PFSK-1 (cell line): Measurements from ENCODE around the gene TRAPPC3.

ENCODE experiments used
- FOXP2 ChIP-seq: optimal IDR thresholded peaks from 2 replicates; pipeline ENCODE3; 2011; ENCODE audit warnings: borderline replicate concordance, control low read depth, inconsistent platforms; ENCODE audit not compliant: insufficient read depth; ENCODE audit errors: extremely low read length, extremely low read depth
- POLR2AphosphoS5 ChIP-seq: IDR thresholded peaks from 2 replicates; pipeline ENCODE4 v1.6.1; 2012; ENCODE audit warnings: low read depth, mild to moderate bottlenecking, control low read depth, low read length, moderate library complexity
- SIN3A ChIP-seq: IDR thresholded peaks from 2 replicates; pipeline ENCODE4 v1.6.1; 2012; ENCODE audit warnings: mild to moderate bottlenecking, low read length, moderate library complexity, borderline replicate concordance; ENCODE audit not compliant: insufficient read depth
- TAF1 ChIP-seq: IDR thresholded peaks from 2 replicates; pipeline ENCODE4 v1.6.1; 2012; ENCODE audit warnings: low read length, control low read depth, borderline replicate concordance; ENCODE audit not compliant: insufficient read depth
- TF ChIP-seq, protein P1 (sequence below), 2 experiments: IDR thresholded peaks; 2 replicates each; pipeline versions ENCODE4 v1.6.1 to v1.8.0; 2011 to 2012; ENCODE audit warnings: low read depth in 2 of 2, low read length in 2 of 2, control low read depth in 1 of 2, inconsistent platforms in 1 of 2, mild to moderate bottlenecking in 1 of 2, moderate library complexity in 1 of 2; ENCODE audit not compliant: insufficient read depth in 1 of 2

TRAPPC3 gene

DNA sequence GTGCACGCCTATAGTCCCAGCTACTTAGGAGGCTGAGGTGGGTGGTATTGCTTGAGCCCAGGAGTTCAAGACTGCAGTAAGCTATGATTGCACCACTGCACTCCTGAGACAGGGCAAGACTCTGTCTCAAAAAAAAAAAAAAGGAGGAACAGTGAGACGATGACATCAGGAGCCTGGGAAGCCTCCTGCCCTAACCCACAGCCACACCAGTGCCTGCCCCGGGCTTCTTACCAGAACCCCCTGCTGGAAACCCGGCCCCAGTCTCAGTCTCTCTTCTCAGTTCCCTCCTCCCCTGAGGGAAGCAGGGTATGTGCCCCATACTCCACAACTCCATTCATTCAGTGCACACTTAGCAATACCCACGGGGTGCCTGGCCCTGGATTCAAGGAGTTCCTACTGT, 33.4 kb downstream of the TRAPPC3 start:
- TF ChIP-seq FOXP2 (no peak), TAF1 (no peak), SIN3A (no peak), POLR2AphosphoS5 (no peak)
- TF ChIP-seq, protein P1, sequence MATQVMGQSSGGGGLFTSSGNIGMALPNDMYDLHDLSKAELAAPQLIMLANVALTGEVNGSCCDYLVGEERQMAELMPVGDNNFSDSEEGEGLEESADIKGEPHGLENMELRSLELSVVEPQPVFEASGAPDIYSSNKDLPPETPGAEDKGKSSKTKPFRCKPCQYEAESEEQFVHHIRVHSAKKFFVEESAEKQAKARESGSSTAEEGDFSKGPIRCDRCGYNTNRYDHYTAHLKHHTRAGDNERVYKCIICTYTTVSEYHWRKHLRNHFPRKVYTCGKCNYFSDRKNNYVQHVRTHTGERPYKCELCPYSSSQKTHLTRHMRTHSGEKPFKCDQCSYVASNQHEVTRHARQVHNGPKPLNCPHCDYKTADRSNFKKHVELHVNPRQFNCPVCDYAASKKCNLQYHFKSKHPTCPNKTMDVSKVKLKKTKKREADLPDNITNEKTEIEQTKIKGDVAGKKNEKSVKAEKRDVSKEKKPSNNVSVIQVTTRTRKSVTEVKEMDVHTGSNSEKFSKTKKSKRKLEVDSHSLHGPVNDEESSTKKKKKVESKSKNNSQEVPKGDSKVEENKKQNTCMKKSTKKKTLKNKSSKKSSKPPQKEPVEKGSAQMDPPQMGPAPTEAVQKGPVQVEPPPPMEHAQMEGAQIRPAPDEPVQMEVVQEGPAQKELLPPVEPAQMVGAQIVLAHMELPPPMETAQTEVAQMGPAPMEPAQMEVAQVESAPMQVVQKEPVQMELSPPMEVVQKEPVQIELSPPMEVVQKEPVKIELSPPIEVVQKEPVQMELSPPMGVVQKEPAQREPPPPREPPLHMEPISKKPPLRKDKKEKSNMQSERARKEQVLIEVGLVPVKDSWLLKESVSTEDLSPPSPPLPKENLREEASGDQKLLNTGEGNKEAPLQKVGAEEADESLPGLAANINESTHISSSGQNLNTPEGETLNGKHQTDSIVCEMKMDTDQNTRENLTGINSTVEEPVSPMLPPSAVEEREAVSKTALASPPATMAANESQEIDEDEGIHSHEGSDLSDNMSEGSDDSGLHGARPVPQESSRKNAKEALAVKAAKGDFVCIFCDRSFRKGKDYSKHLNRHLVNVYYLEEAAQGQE (IDR thresholded peaks at IDR 0.05; ENCODE audit: insufficient read depth in 1 of 2, low read depth in 2 of 2, low read length in 2 of 2), result no peak

DNA sequence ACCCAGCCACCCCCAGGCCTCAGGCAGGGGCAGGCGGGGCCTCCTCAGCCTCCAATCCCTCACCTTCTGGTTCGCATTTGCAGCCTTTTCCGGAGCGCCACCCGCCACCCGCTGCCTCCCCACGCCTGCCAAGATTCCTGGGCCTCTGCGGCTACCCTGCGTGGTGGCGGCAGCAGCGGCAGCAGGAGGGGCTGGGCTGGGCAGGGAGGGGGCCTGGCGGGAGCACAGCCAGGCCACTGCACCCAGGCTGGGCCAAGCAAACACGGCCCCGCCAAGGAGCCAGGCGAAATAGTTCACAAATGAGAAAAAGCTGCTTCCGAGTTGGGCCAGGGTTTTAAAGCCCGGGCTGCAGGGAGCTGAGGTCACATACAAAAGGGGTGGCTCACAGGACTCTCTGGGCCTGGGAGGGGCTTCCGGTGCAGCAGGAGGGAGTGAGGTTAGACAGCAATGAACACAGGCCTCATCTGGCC, 34.1 kb downstream of the TRAPPC3 start:
- TF ChIP-seq FOXP2, result no peak
- TF ChIP-seq SIN3A, result no peak
- TF ChIP-seq POLR2AphosphoS5, result no peak
- TF ChIP-seq TAF1, result no peak
- TF ChIP-seq, protein P1 (IDR thresholded peaks at IDR 0.05; ENCODE audit: insufficient read depth in 1 of 2, low read depth in 2 of 2, low read length in 2 of 2), result no peak

DNA sequence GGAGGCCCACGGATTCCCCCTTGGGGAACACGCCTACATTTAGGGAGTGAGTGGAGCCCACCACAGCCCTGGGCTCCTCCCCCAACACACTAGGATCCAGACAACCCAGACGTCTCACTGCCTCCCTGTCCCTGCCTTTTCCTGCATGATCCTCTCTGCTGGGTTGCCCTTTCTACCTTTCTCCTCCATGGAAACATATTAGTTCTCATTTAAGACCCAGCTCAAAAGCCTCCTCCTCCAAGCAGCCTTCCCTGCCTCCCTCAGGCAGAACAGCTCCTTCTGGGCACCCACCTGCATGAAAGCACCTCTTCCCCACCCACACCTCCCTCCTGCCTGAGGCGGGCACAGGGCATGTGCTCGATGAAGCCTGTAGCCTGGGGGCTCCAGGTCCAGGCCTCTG, 34.9 kb downstream of the TRAPPC3 start:
- TF ChIP-seq TAF1, result no peak
- TF ChIP-seq FOXP2, result no peak
- no peak for TF ChIP-seq POLR2AphosphoS5
- no peak for TF ChIP-seq SIN3A
- TF ChIP-seq, protein P1 (IDR thresholded peaks at IDR 0.05; ENCODE audit: insufficient read depth in 1 of 2, low read depth in 2 of 2, low read length in 2 of 2), result no peak

DNA sequence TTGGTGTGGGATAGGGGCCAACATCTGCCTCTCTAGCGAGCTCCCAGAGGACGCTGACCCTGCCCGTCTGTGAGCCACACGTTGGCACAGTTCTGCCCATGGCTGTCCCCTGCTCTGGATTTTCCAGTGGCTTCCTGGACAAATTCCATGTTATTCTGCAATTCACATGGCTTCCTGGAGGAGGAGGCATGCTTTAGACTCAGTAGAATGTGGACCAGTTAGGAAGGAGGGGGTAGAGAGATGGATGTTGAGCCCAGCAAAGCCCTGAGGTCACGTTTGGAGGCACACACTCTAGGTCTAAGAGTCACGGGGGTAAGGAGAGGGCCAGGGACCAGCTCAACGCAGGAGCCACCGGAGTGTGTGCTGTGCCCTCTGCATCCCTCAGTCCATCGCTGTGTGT, 36.5 kb downstream of the TRAPPC3 start:
- no peak for TF ChIP-seq POLR2AphosphoS5
- TF ChIP-seq, protein P1 (IDR thresholded peaks at IDR 0.05; ENCODE audit: insufficient read depth in 1 of 2, low read depth in 2 of 2, low read length in 2 of 2), result no peak
- no peak for TF ChIP-seq TAF1
- no peak for TF ChIP-seq SIN3A
- no peak for TF ChIP-seq FOXP2

DNA sequence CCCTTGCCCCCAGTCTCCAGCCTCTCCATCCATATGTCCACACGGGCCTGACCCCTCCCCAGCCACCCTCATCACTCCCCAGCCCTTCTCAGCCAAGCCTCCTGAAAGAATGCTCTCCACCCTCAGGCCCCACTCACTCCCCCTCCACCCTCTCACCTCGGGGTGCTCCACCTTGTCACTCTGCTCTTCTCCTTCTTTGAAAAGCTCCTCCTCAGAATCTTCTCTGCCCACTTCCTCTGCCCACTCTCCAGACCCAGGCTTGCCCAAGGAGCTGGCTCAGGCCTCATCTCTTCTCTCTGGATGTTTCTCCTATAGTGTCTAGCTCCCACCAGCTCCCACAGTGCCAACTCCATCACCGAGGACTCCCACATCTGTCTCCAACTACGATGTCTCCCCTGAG, 38.1 kb downstream of the TRAPPC3 start:
- no peak for TF ChIP-seq TAF1
- TF ChIP-seq, protein P1 (IDR thresholded peaks at IDR 0.05; ENCODE audit: insufficient read depth in 1 of 2, low read depth in 2 of 2, low read length in 2 of 2), result no peak
- no peak for TF ChIP-seq SIN3A
- TF ChIP-seq POLR2AphosphoS5, result no peak
- TF ChIP-seq FOXP2, result no peak
